Caki2 (cell line): Measurements from ENCODE around the gene PIF1. TPM values are rescaled to one million over a fixed set of nuclear protein-coding genes. Genes with fewer than 3 reads are reported as not detected.
A peak's percentile ranks its signal among the peaks of the same experiment; 100 is the strongest.

Source experiments
- DNase-seq: peaks from one replicate; pipeline ENCODE4 v3.0.0-alpha.2; 2015; ENCODE audit warnings: low read depth
- in situ Hi-C: cut with HindIII; loops from 2 replicates; pipeline ENCODE4 v1.10.0; 2016; ENCODE audit warnings: low sequenced_read_pairs, low pct_unique_long_range_greater_than_20kb, mixed read lengths
- total RNA-seq: library from RNA; depleted of rRNA; stranded (reverse); fragments of >200 nt; shearing (Covaris generic); gene quantifications from 2 replicates; pipeline ENCODE4 v1.2.3, GENCODE V29; 2014; ENCODE audit warnings: low replicate concordance; rRNA removed

Gene PIF1, protein sequence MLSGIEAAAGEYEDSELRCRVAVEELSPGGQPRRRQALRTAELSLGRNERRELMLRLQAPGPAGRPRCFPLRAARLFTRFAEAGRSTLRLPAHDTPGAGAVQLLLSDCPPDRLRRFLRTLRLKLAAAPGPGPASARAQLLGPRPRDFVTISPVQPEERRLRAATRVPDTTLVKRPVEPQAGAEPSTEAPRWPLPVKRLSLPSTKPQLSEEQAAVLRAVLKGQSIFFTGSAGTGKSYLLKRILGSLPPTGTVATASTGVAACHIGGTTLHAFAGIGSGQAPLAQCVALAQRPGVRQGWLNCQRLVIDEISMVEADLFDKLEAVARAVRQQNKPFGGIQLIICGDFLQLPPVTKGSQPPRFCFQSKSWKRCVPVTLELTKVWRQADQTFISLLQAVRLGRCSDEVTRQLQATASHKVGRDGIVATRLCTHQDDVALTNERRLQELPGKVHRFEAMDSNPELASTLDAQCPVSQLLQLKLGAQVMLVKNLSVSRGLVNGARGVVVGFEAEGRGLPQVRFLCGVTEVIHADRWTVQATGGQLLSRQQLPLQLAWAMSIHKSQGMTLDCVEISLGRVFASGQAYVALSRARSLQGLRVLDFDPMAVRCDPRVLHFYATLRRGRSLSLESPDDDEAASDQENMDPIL
- total RNA-seq: 13.6 and 17.0 TPM in 2 replicates

DNA sequence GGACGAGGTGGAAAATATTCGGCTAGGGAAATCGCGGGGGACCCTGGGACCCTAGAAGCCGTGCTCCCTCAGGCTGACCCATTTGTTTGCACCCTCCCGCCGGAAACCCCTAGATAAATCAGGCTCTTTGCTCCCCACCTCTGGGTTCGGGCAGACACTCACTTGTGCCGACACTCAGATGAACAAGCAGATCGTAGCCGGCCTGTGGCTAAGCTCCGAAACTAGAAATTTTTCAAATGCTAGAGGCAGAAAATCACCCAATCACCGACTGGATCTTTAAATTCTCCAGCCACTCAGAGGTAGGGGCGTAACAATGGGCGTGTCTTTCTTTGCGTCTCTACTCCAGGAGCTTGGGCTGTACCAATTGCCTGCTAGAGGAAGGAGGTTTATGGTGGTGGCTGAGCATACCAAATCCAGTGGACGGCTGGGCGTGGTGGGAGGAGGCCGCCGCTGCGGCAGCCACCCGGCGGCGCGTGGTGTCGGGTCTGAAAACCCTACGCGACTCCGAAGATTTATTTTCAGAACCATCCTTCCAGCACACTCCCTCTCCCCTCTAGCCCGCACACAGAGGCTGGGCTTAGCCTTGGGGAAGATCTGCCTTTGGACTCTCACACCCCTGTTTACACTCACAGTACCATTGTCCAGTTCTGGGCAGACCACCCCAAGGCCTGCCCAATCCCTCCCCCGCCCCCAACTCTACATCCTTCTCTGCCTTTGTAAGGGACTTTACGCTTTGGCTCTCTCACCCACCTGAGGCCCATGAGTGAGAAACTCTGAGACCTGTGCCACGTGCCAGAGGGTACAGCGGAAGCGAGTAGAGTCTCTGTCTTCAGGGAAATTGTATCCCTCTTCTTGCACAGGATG is at the start of gene PIF1:
PIF1 (minus strand) TSS at position 217 of the 864 bp plus-strand sequence. CDS start 1,312 bp downstream, outside the sequence.
- in situ Hi-C loops: no loop called here
- DNase-seq: peak; percentile 97

DNA sequence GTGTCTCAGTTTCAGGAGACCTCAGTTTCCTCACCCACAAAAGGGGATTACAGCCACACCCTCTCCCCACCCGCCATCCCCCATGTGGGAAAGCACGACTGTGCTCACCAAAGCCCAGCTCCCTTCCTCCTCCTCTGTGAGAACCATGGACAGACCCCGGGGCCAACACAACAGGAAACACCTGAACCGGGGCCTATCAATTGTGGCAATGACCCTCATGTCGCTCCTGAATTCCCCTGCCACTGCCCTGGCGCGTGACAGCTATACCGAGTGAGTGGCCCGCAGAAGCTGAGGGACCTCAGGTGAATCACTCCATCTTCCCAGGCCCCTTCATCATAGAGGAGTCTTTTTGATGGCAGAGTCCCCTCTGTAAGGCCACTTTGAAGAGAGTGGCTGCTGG is 44.9 kb upstream of the PIF1 start:
- in situ Hi-C loops: no loop called here
- no peak for DNase-seq

DNA sequence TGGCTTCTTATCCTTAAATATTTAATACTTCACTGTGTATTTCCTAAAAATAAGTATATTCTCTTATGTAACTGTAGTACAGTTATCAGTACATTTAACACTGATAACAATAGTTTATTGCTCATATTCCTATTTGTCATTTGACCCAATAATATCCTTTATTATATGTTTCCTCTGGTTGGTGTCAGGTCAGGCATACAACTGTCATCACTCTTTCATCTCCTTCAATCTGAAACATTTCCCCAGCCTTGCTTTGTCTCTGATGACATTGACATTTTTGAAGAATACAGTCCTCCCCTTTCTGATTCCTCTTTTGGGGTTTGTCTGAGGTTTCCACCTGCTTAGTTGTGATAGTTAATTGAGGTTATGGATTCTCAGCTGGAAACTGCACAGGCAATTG is 44.1 kb upstream of the PIF1 start:
- in situ Hi-C loops: no loop called here
- no peak for DNase-seq

DNA sequence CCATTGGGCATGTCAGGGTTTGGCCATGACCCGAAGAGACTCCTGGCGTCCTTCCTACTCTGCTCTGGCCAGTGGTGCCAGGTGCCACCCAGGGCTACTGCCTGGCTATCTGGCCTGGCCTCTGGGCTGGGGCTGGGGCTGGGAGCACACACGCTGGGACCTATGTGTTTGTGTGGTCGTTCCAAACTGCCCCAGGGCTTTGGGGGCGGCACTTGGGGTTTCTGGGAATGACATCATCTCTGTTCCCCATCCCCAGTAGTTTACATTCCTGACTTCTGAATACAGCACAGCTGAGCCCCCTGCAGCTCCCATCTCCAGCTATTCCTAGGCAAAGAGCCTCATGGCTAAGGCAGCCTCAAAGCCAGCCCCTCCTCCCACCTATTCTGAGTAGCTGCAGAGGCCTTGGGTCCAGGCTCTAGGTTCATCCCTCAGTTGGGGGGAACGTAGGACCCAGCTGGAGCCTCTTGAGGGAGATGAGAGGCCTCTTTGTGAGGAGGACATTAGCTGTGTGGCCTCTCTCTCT is 40.6 kb upstream of the PIF1 start:
- in situ Hi-C loops: no loop called here
- no peak for DNase-seq

DNA sequence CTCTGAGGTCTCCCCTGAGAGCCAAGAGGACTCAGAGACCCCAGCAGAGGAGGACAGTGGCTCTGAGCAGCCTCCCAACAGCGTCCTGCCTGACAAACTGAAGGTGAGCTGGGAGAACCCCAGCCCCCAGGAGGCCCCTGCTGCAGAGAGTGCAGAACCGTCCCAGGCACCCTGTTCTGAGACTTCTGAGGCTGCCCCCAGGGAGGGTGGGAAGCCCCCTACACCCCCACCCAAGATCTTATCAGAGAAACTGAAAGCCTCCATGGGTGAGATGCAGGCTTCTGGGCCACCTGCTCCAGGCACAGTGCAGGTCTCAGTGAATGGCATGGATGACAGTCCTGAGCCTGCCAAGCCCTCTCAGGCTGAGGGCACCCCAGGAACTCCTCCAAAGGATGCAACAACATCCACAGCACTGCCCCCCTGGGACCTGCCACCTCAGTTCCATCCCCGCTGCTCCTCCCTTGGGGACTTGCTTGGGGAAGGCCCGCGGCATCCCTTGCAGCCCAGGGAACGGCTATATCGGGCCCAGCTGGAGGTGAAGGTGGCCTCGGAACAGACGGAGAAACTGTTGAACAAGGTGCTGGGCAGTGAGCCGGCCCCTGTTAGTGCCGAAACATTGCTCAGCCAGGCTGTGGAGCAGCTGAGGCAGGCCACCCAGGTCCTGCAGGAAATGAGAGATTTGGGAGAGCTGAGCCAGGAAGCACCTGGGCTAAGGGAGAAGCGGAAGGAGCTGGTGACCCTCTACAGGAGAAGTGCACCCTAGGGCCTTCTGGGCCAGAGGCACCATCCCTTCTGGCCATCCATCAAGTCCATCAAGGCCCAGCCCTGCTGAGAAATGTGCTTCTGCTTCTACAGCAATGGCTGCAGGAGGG is 39.9 kb upstream of the PIF1 start:
- in situ Hi-C loops: no loop called here
- DNase-seq: no peak

DNA sequence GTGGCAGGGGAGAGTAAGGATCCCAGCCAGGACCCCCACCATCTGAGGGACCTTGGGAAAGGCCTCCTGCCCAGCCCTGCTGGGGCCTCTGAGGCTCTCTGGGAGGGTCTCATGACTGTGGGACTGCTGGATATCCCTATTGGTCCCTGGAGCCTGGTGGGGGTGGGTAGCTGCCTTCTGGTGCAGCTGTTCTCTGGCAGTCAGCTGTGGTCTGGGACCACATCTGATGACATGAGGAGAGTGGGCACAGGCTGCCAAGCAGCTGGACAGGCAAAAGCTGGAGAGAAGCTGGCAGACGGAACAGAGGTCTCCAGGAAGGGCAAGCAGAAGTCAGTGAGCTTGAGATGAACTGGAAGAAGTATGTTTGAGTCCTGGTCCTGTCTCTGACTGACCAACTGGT is 38.6 kb upstream of the PIF1 start:
- in situ Hi-C loops: no loop called here
- DNase-seq: no peak

DNA sequence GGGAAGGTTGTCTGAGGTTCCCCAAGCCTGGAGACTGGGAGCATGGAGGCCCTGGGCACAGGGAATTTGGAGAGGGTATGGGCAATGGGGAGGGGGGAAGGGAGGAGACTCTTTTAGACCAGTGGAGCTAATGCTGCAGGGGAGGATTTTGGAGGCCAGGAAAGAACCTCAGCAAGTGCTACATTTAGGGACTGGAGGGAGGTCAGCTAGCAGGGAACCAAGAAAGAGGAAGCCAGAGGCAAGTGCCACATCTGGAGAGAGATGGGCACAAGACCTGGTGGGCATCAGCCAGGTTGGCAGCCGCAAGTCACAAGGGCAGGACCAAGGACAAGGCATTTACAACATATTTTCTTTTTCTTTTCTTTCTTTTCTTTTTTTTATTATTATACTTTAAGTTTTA is 37.0 kb upstream of the PIF1 start:
- in situ Hi-C loops: no loop called here

DNA sequence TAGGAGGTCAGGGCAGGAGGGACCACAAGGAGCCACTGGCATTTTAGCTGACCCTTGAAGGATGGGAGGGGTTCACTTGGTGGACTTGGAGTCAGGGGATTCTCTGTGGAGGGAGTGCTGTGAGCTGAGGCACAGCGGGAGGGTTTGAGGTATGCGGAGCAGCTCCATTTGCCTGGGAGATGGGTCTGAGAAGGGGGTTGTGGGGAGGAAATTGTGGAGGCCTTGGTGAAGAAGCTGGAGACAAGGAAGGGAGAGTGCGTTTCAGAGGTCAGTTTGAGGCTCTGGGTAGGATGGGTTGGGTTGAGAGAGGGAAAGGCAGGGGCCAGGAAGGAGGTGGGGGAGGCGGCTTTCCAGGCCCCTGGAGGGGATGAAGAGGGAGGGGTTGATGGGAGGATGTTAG is 36.5 kb upstream of the PIF1 start:
- in situ Hi-C loops: no loop called here
- DNase-seq: no peak

More for the DNA sequence above, 37.0 kb upstream of the PIF1 start:
- DNase-seq: no peak

DNA sequence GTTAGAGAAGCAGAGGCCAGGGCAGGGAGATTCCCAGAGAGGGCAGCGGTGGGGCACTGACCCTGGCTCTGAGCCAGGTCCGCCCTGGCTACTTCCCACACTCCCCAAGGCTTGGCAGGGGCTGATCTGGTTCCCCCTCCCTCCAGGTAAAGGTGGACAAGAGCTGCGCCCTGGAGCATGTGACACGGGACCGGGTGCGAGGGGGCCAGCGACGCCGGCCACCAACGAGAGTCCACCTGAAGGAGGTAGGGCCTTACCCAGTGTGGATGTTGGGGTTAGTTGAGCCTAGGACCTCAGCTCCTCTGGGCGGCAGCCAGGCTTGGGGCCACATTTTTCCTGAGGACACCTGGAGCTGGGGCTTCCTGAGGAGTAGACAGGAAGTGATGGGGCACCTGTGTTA is 35.9 kb upstream of the PIF1 start:
- in situ Hi-C loops: no loop called here
- DNase-seq: no peak

DNA sequence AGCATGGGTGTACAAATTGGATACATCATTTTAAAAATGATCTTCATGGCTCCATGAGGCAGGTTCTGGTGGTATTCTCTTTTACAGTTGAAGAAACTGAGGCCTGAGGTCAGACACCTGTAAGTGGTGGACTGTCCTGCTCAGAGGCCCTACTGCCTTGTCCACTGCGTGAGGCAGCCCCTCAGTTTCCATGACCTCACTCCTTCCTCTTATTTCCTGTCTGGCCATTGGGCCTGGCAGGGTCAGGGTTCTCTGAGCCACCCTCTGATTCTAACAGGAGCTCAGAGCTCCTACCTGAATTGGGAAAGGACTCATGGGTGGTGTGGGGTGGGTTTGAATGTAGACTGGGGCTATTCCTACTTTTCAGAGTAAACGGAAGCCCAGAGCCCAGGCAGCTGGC is 33.8 kb upstream of the PIF1 start:
- in situ Hi-C loops: no loop called here
- no peak for DNase-seq

DNA sequence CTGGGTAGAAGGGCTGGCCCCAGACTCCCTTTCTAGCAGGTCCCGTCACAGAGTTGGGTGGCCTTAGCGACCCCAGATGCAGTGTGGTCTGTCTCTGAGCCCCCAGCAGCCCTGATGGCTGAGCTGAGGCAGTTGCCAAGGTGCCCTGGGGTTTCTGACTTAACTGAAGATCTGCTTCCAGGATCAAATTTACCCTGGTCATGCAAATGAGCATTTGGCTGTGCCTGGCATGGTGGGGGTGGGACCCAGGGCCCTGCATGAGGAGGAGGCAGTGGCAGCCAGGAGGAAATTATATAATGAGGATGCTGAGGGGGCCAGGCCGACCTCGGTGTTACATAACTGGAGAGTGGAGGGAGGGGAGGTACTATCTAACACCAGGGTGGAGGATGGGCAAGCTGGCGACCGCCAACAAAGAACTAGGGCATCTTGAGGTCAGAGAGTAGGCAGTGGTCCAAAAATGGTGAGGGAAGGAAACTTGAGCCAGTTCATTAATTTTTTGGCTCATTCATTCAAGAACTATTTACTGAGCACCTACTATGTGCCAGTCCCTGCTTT is 32.7 kb upstream of the PIF1 start:
- in situ Hi-C loops: no loop called here
- peak; percentile 28 for DNase-seq

DNA sequence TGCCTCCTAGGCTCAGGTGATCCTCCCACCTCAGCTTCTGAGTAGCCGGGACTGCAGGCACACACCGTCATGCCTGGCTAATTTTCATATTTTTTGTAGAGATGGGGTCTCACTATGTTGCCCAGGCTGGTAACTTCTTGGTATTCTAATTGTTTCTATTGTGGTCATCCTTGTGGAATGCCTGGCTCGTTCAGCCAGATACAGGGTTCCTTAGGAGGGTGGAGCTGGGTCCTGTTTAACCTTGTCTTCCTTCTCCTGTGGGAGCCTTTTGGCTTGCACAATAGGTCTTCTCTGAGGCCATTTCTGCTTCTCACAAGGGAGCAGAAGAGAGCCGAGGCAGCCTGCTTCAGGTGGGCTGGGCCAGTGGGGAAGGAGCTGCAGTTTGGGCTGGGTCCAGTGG is 32.0 kb upstream of the PIF1 start:
- in situ Hi-C loops: no loop called here

DNA sequence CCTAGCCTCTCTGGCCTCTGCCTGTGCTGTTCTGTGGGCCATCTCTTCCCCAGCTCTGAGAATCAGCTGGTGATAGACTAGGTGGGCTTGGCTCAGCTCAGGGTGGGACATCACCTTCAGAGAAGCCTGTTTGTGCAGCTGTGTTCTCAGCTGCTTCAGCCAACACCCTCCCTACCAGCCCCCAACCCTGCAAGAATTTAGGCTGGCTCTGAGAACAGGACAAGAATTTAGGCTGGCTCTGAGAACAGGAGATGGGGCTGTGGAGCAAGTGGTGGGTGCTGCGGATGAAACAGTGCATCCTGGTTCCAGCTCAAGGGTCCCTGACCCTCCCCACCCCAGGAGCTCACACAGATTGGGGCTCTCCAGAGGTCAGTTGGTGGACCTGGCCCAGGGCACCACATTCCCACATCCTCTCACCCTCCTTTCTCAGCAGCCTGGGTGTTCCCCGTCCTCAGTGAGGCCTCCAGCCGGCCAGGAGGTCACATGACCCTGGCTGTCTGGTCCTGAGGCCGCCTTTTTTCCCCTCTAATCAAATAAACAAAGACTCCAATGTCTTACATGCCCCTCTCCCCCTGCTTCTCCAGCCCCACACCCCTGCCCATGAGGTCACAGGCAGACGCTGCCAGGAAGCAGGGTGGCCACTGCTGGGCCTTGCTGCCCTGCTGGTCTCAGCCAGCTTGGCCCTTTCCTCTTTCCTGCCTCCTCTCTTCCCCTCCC is 31.1 kb upstream of the PIF1 start:
- in situ Hi-C loops: no loop called here
- DNase-seq: peak; percentile 75

More for the DNA sequence above, 32.0 kb upstream of the PIF1 start:
- peak; percentile 80 for DNase-seq

DNA sequence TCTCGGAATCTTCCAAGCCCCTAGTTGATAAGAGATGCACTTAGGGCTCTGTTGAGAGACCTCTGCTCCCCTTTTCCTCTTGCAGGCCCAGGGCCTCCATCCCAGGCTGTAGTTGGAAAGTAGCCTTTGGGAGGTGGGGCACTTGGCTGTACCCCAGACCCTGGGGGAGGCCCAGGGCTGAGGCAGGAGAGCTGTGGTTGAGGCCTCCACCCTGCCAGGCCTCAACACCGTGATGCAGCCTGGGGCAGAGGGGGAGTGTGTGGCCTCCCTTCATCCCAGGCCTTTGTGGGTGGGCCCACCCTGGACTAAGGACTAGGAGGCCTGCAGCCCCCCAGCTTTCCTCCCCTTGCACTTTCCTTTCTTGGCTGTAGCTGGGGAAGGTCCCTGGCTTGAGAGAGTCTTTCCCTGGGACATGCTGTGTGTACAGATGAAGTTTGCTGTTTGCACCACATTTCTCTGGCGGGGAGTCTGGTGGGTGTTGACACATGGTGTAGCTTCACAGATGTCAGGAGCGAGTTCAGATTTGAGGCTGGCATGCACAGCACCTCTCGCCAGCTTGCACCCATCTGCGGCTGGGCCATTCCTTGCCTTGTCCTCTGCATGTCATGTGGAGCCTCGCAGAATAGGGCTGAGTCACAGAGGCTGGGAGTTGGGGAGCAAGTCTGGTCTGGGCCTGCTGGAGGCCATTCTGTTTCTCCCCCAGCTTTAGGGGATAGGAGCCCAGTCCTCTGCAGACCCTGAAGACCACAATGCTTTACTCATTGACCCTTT is 29.9 kb upstream of the PIF1 start:
- no peak for DNase-seq
- in situ Hi-C loops: no loop called here

DNA sequence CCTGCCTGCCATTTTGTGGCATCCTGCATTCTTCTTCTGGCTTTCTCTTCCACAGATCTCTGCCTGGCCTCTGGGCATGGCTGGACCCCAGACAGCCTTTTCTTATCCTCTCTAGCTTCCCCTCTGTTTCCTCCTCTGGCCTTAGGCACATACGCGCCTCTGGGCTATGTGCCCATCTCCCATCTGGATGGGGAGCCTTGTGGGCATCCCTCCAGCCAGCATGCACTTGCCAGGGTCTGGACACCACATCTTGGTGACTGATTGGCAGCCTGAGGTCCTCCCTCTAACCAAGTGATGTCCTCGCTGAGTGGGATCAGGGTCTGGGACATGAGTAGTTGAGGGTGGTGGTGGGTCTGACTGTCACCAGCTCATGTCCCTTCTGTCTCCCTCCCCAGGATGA is 29.1 kb upstream of the PIF1 start:
- DNase-seq: no peak
- in situ Hi-C loops: no loop called here

DNA sequence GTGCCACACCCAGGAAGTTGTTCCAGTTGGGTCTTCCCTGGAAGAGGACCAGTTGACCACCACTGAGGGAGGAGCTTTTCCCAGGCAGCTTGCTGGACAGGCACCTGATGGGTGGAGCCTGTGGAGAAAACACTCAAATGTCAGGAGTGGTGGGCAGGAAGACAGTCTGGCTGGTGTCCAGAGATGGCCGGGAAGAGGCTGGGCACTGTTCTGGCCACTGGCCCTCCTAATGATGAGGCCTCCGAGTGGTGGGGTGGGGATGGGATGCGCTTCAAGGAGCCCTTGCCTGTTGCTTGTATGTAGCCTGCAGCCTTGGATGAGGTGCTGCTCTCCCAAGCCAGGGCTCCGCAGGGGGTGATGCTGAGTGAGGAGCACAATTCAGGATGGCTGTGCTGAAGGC is 28.6 kb upstream of the PIF1 start:
- in situ Hi-C loops: no loop called here
- peak; percentile 49 for DNase-seq
